Endothelial cell of umbilical vein (primary cell): ENCODE results near the gene SLC38A8. TPM values are rescaled to one million over a fixed set of nuclear protein-coding genes. Genes with fewer than 3 reads are reported as not detected.

Experiments used
- BruUV-seq: library from RNA; stranded (reverse); fragments of 400-500 nt; replicated peaks from 2 replicates; lab custom pipeline; 2021; lab: Mats Ljungman, UMichigan
- CTCF ChIA-PET: fragments of 300-600, 350-600 bp; sonication (Branson Sonifier 250); formaldehyde crosslinking; loops from one replicate; lab custom pipeline; 2021; ENCODE audit warnings: antibody characterized with exemption, inconsistent platforms; lab: Charles Lee
- POLR2A ChIA-PET: fragments of 300-600, 350-600 bp; sonication (Branson Sonifier 250); formaldehyde crosslinking; loops from one replicate; lab custom pipeline; 2021; ENCODE audit warnings: antibody characterized with exemption, inconsistent platforms; lab: Charles Lee
- DNase-seq: peaks from one replicate; pipeline ENCODE4 v3.0.0-alpha.2; 2011; ENCODE audit warnings: low read depth, low spot score
- FAIRE-seq: peaks from 2 replicates; lab custom pipeline; 2011; peaks lifted over from hg19 to GRCh38; lab: Jason Lieb, UNC
- H2AFZ ChIP-seq: 2 replicates; pipeline ENCODE4 v1.6.0; 2012; ENCODE audit warnings: low read depth, low read length, control low read depth, inconsistent platforms
- H3K27ac ChIP-seq: 2 replicates; pipeline ENCODE4 v1.5.1; 2011; ENCODE audit warnings: low read depth, mild to moderate bottlenecking, control low read depth, low read length, moderate library complexity; ENCODE audit not compliant: insufficient read depth
- H3K27me3 ChIP-seq, 2 experiments: 2 replicates each; pipeline versions ENCODE4 v1.6.0 to v1.6.1; 2011; ENCODE audit warnings: low read length in 2 of 2, mixed read lengths in 1 of 2; ENCODE audit not compliant: control insufficient read depth in 2 of 2, insufficient read depth in 2 of 2
- H3K36me3 ChIP-seq, 2 experiments: 2 replicates in 1 of 2; 3 replicates in 1 of 2; pipeline ENCODE4 v1.5.1; 2011; ENCODE audit warnings: low read length in 2 of 2, mild to moderate bottlenecking in 1 of 2, moderate library complexity in 1 of 2; ENCODE audit not compliant: control insufficient read depth in 2 of 2, insufficient read depth in 2 of 2; ENCODE audit errors: extremely low read depth in 1 of 2
- H3K4me1 ChIP-seq: 3 replicates; pipeline ENCODE4 v1.5.1; 2011; ENCODE audit warnings: mild to moderate bottlenecking, low read length; ENCODE audit not compliant: control insufficient read depth, insufficient read depth; ENCODE audit errors: extremely low read depth
- H3K4me2 ChIP-seq: 2 replicates; pipeline ENCODE4 v1.6.1; 2011; ENCODE audit warnings: low read length, control low read depth, mixed read lengths; ENCODE audit not compliant: insufficient read depth
- H3K4me3 ChIP-seq, 3 experiments: fragments of 200-600 bp in 1 of 3; sonication (generic), shearing (Covaris generic) in 1 of 3; replicated peaks in 1 of 3; 2 replicates each; pipeline ENCODE4 v1.5.1; 2011 to 2016; ENCODE audit warnings: control low read depth in 3 of 3, low read length in 3 of 3, mild to moderate bottlenecking in 2 of 3, inconsistent platforms in 1 of 3, low read depth in 1 of 3, moderate library complexity in 1 of 3; ENCODE audit not compliant: insufficient read depth in 1 of 3
- H3K79me2 ChIP-seq: 2 replicates; pipeline ENCODE4 v1.6.0; 2012; ENCODE audit warnings: low read length, inconsistent platforms; ENCODE audit not compliant: control insufficient read depth, insufficient read depth
- H3K9ac ChIP-seq: replicated peaks from 2 replicates; pipeline ENCODE3; 2011; ENCODE audit warnings: low read length, control low read depth; ENCODE audit not compliant: insufficient read depth; ENCODE audit errors: extremely low read depth
- H3K9me1 ChIP-seq: replicated peaks from 3 replicates; pipeline ENCODE4 v1.6.0; 2011; ENCODE audit warnings: mild to moderate bottlenecking, low read length; ENCODE audit not compliant: control insufficient read depth, insufficient read depth; ENCODE audit errors: extremely low read depth
- H3K9me3 ChIP-seq: replicated peaks from 2 replicates; pipeline ENCODE4 v1.5.1; 2012; ENCODE audit warnings: low read length, inconsistent platforms; ENCODE audit not compliant: control insufficient read depth, insufficient read depth
- H4K20me1 ChIP-seq: replicated peaks from 2 replicates; pipeline ENCODE3; 2011; ENCODE audit warnings: mild to moderate bottlenecking, low read length; ENCODE audit not compliant: control insufficient read depth, insufficient read depth; ENCODE audit errors: extremely low read depth
- CTCF ChIP-seq, 2 donors: IDR thresholded peaks; 1 replicate in 1 of 2; 2 replicates in 1 of 2; pipeline ENCODE4 v1.5.1; 2011; ENCODE audit warnings: low read length in 2 of 2, mild to moderate bottlenecking in 2 of 2, moderate library complexity in 2 of 2, control low read depth in 1 of 2, inconsistent platforms in 1 of 2, low read depth in 1 of 2; ENCODE audit not compliant: insufficient read depth in 1 of 2; ENCODE audit errors: extremely low read depth in 1 of 2
- EZH2 ChIP-seq: IDR thresholded peaks from 2 replicates; pipeline ENCODE4 v1.6.1; 2012; ENCODE audit warnings: borderline replicate concordance, low read depth, mild to moderate bottlenecking, moderate library complexity, low read length, inconsistent platforms; ENCODE audit not compliant: severe bottlenecking
- FOS ChIP-seq: IDR thresholded peaks from 2 replicates; pipeline ENCODE4 v1.6.1; 2011; ENCODE audit warnings: mild to moderate bottlenecking, low read length, moderate library complexity, borderline replicate concordance; ENCODE audit not compliant: insufficient read depth
- GATA2 ChIP-seq: IDR thresholded peaks from 2 replicates; pipeline ENCODE4 v1.7.0; 2011; ENCODE audit warnings: low read depth, mild to moderate bottlenecking, moderate library complexity, mixed read lengths, low read length; ENCODE audit not compliant: insufficient read length, insufficient read depth
- JUN ChIP-seq: IDR thresholded peaks from 2 replicates; pipeline ENCODE4 v1.6.1; 2011; ENCODE audit warnings: borderline replicate concordance, low read depth; ENCODE audit not compliant: insufficient read length, insufficient read depth
- MAX ChIP-seq: IDR thresholded peaks from 2 replicates; pipeline ENCODE4 v1.6.1; 2011; ENCODE audit not compliant: insufficient read depth, insufficient read length
- MYC ChIP-seq: IDR thresholded peaks from one replicate; pipeline ENCODE4 v1.6.1; 2011; ENCODE audit warnings: mild to moderate bottlenecking, low read depth, low read length
- POLR2A ChIP-seq: IDR thresholded peaks from 2 replicates; pipeline ENCODE4 v1.6.1; 2012; ENCODE audit warnings: low read depth, mild to moderate bottlenecking, control low read depth, low read length
- POLR2AphosphoS5 ChIP-seq: IDR thresholded peaks from 2 replicates; pipeline ENCODE4 v1.6.1; 2012; ENCODE audit warnings: low read depth, mild to moderate bottlenecking, control low read depth, low read length, moderate library complexity; ENCODE audit not compliant: insufficient read depth
- dilution Hi-C: fragments of 300-500 bp; cut with MboI; formaldehyde crosslinking; loops from one replicate; pipeline ENCODE4 v1.15.0; 2019; ENCODE audit warnings: low sequenced_read_pairs; ENCODE audit not compliant: extremely low pct_ligation_motif_present
- intact Hi-C: fragments of 100-400 bp; cut with micrococcal nuclease; formaldehyde crosslinking; loops from one replicate; pipeline ENCODE4 v1.10.0; 2022
- polyA plus RNA-seq, 4 experiments: library from polyadenylated mRNA; depleted of rRNA in 3 of 4; stranded (reverse) in 3 of 4; unstranded in 1 of 4; fragments of >200 nt; gene quantifications; 2 replicates each; pipeline versions ENCODE4 v1.2.1 to v1.2.3, GENCODE V29; 2011 to 2012; ENCODE audit warnings: missing spikeins in 1 of 4
- total RNA-seq: library from RNA; stranded (reverse); gene quantifications from 2 replicates; pipeline ENCODE4 v1.2.3, GENCODE V29; 2021

Gene SLC38A8
- total and polyA plus RNA-seq, 2 donors (not counting 3 experiments of a cell fraction or from before 2014, with no cell fraction given): not detected

DNA sequence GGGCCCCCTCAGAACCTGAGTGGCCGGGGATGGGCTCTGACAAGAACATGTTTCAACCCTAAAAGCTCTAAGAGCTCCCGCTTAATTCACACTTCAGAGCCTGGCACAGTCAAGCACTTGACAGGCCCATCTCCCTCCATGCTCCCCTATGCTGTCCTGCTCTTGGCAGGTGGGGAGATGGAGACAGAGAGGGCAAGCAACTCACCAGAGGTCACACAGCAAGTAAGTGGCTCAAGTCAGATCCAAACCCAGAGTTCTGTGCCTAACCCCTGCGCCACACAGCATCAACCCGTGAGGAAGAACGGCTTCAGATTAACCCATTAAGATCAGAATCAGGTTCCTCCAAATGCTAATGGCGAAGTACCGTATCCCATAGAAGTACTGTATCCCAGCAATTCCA, 38.2 kb downstream of the SLC38A8 start:
- Histone ChIP-seq H4K20me1 (no peaks in the 10 kb centered on the region), H3K9ac (no peak overlapping the region), H3K27me3 (peaks cover 0 to 1% of the 10 kb centered on the region in 2 experiments), H3K9me1 (no peaks in the 10 kb centered on the region), H3K4me1 (no peaks in the 10 kb centered on the region), H3K36me3 (no peaks in the 10 kb centered on the region), H3K79me2 (no peaks in the 10 kb centered on the region), H3K4me2 (no peak overlapping the region), H3K27ac (no peak overlapping the region), H2AFZ (no peak overlapping the region), H3K4me3 (no peak overlapping the region), H3K9me3 (no peaks in the 10 kb centered on the region)
- intact Hi-C loops (no loop called here), dilution Hi-C loops (no loop called here)
- CTCF ChIA-PET: no interaction called here
- no peak for DNase-seq
- TF ChIP-seq POLR2AphosphoS5: no peak
- no peak for TF ChIP-seq MYC
- TF ChIP-seq FOS: no peak
- TF ChIP-seq EZH2: no peak
- no peak for TF ChIP-seq POLR2A
- TF ChIP-seq GATA2: no peak
- TF ChIP-seq MAX: no peak
- TF ChIP-seq JUN: no peak
- TF ChIP-seq CTCF (IDR thresholded peaks at IDR 0.05; ENCODE audit: extremely low read depth in 1 of 2, insufficient read depth in 1 of 2, low read depth in 1 of 2, low read length in 2 of 2): no peak
- POLR2A ChIA-PET: no interaction called here
- FAIRE-seq: no peak
- BruUV-seq: no TSS peak
